ENCODE data around the gene SLC13A3. TPM values are rescaled to one million over a fixed set of nuclear protein-coding genes. Genes with fewer than 3 reads are reported as not detected.

Gene SLC13A3
- total RNA-seq, 1 experiment from 2014 or later, result 17.5 TPM

DNA sequence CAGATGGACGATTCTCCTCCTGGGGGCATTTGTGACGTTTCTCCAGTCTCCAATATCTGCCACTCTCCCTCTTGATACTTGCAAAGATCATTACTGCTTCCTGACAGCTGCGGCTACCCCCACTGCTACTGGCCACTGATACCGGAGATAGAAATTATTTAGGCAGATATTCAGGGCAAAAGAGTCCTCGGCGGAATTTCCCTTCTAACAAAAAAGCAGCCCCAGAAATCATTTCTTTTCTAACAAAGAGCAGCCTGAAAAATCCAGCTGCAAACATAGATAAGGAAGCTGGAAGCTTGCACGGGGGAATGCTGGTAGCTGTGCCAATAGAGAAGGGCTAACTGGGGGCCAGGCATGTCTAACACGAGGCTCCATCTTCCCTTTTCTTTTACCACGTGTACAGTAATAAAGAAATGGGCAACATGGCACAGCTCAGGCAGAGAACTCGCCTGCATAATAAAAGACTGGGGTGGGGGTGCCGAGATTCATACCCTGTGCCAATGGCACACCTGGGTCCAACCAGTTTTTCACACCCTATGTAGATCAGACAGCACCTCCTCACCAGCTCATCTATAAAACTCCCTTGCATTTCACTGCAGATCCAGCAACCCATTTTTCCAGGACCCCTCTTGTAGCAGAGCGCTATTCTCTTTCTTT lies 31.9 kb upstream of the SLC13A3 start:
- no peak overlapping the region for H3K4ac ChIP-seq (ENCODE audit: low read depth, low read length)
- no peak overlapping the region for H2AFZ ChIP-seq (ENCODE audit: low read length)
- H3K23ac ChIP-seq (ENCODE audit: insufficient read length, low read depth, low read length), result no peak overlapping the region
- H3K27ac ChIP-seq (ENCODE audit: insufficient read length, low read depth, low read length), result no peak overlapping the region
- peaks cover 6% of the 10 kb centered on the region for H3K23me2 ChIP-seq (ENCODE audit: insufficient read length, low read depth, low read length, poor library complexity, severe bottlenecking)
- H4K20me1 ChIP-seq (ENCODE audit: control insufficient read depth, insufficient read depth, insufficient read length), result peaks cover 2% of the 10 kb centered on the region
- H3K18ac ChIP-seq (ENCODE audit: insufficient read length, low read depth, low read length), result no peak overlapping the region
- Mint-ChIP-seq H3K9me3 (peaks cover 0 to 3% of the 10 kb centered on the region in 2 experiments; a peak in 1 of 5 replicates), H3K27me3 (ENCODE audit: low read depth) (no peaks in the 10 kb centered on the region), H3K4me3 (peak overlapping the region; percentile 78 to 85), H3K4me1 (peaks cover 59 to 60% of the 10 kb centered on the region in 2 experiments), H3K27ac (peak overlapping the region; percentile 81 to 97 (median 85)), H3K36me3 (ENCODE audit: insufficient read depth in 1 of 3, low read depth in 3 of 3) (peaks cover 28 to 56% (median 52%) of the 10 kb centered on the region in 3 experiments)
- H3K4me2 ChIP-seq (ENCODE audit: insufficient read depth, insufficient read length, low read length), result peak overlapping the region; percentile 83
- peak overlapping the region; percentile 19; the same call in 1 of the 2 replicates for H3K14ac ChIP-seq (ENCODE audit: insufficient read depth, low read length)
- no peak overlapping the region for H4K91ac ChIP-seq (ENCODE audit: insufficient read length, low read depth, low read length)
- H4K8ac ChIP-seq (replicated peaks; ENCODE audit: insufficient read length, low read depth, low read length), result no peak overlapping the region
- H2BK5ac ChIP-seq (ENCODE audit: insufficient read length, low read length), result no peak overlapping the region
- no peaks in the 10 kb centered on the region for H3K27me3 ChIP-seq (ENCODE audit: insufficient read depth, low read length)
- no peaks in the 10 kb centered on the region for H3K9me3 ChIP-seq (ENCODE audit: control insufficient read depth, low read depth, low read length)
- H3K79me1 ChIP-seq (ENCODE audit: insufficient read depth, low read depth, low read length, poor library complexity, severe bottlenecking), result peaks cover 7% of the 10 kb centered on the region
- no peak overlapping the region for H2AK5ac ChIP-seq (ENCODE audit: insufficient read length, low read length)
- DNase-seq, result no peak
- peaks cover 8% of the 10 kb centered on the region; the same call in 1 of the 2 replicates for H3K79me2 ChIP-seq (ENCODE audit: insufficient read depth, low read length)
- no peak overlapping the region for H2BK12ac ChIP-seq (ENCODE audit: insufficient read length, low read depth, low read length)
- H2BK20ac ChIP-seq (ENCODE audit: low read depth, low read length, poor library complexity, severe bottlenecking), result no peak overlapping the region
- no peak overlapping the region for H3T11ph ChIP-seq (ENCODE audit: low read length)
- TF ChIP-seq, protein P1, sequence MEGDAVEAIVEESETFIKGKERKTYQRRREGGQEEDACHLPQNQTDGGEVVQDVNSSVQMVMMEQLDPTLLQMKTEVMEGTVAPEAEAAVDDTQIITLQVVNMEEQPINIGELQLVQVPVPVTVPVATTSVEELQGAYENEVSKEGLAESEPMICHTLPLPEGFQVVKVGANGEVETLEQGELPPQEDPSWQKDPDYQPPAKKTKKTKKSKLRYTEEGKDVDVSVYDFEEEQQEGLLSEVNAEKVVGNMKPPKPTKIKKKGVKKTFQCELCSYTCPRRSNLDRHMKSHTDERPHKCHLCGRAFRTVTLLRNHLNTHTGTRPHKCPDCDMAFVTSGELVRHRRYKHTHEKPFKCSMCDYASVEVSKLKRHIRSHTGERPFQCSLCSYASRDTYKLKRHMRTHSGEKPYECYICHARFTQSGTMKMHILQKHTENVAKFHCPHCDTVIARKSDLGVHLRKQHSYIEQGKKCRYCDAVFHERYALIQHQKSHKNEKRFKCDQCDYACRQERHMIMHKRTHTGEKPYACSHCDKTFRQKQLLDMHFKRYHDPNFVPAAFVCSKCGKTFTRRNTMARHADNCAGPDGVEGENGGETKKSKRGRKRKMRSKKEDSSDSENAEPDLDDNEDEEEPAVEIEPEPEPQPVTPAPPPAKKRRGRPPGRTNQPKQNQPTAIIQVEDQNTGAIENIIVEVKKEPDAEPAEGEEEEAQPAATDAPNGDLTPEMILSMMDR (conservative IDR thresholded peaks at IDR 0.05), result no peak
- WGBS (ENCODE audit: extremely low coverage, insufficient read length, low lambda C conversion rate), result no CpG with 5 or more reads among the region's 12 CpGs
- peak overlapping the region; percentile 68 for H3K9ac ChIP-seq (ENCODE audit: extremely low read depth, insufficient read length, low read length)
- H2BK120ac ChIP-seq (ENCODE audit: low read depth, low read length, poor library complexity, severe bottlenecking), result no peak overlapping the region
- no peak overlapping the region for H2BK15ac ChIP-seq (ENCODE audit: low read depth, low read length)
- peaks cover 13% of the 10 kb centered on the region; the same call in 1 of the 2 replicates for H3K4me1 ChIP-seq (ENCODE audit: insufficient read depth, low read length)
- no peak overlapping the region for H3K56ac ChIP-seq (ENCODE audit: insufficient read length, low read depth, low read length)
- no peak overlapping the region for H4K5ac ChIP-seq (ENCODE audit: insufficient read length, low read depth, low read length)

Data from H9 (cell line).